Umbilical cord (tissue), 2 donors: ENCODE measurements around the gene ADO. TPM values are rescaled to one million over a fixed set of nuclear protein-coding genes. Genes with fewer than 3 reads are reported as not detected.

Experiments
- DNase-seq: peaks from one replicate; pipeline ENCODE4 v3.0.0-alpha.2; 2015; ENCODE audit warnings: low spot score
- total RNA-seq: library from RNA; depleted of rRNA; stranded (reverse); fragments of >200 nt; gene quantifications from one replicate; pipeline ENCODE4 v1.2.3, GENCODE V29; 2014; ENCODE audit warnings: low replicate concordance; ENCODE audit not compliant: insufficient read depth

Gene ADO
- total RNA-seq, 1 donor from 2014 or later: 15.4 TPM

GRCh38 chr10:62817766-62818425 is 13.4 kb downstream of the ADO start:
- DNase-seq: peak; percentile 58

GRCh38 chr10:62818426-62819011 is 14.0 kb downstream of the ADO start:
- DNase-seq: no peak

GRCh38 chr10:62819141-62819920 is 14.8 kb downstream of the ADO start:
- no peak for DNase-seq

- no peak for DNase-seq
These were observed 16.1 kb downstream of the ADO start for GRCh38 chr10:62820586-62820985.

- no peak for DNase-seq
These were observed 21.8 kb downstream of the ADO start for GRCh38 chr10:62826273-62826672.

- no peak for DNase-seq
These were observed 25.1 kb downstream of the ADO start for GRCh38 chr10:62829622-62830021.

GRCh38 chr10:62830679-62831078 is 26.2 kb downstream of the ADO start:
- peak; percentile 36 for DNase-seq

- peak; percentile 25 for DNase-seq
These were observed 26.8 kb downstream of the ADO start for GRCh38 chr10:62831346-62831745.

- DNase-seq: no peak
These were observed 35.1 kb downstream of the ADO start for GRCh38 chr10:62839590-62839989.

- DNase-seq: no peak
These were observed 38.5 kb downstream of the ADO start for GRCh38 chr10:62842983-62843382.

GRCh38 chr10:62843600-62843999 is 39.1 kb downstream of the ADO start:
- DNase-seq: no peak

- no peak for DNase-seq
These were observed 39.9 kb downstream of the ADO start for GRCh38 chr10:62844280-62845011.

- no peak for DNase-seq
These were observed 42.9 kb downstream of the ADO start for GRCh38 chr10:62847433-62847832.

GRCh38 chr10:62850646-62851045 is 46.1 kb downstream of the ADO start:
- DNase-seq: no peak

- DNase-seq: no peak
These were observed 46.9 kb downstream of the ADO start for GRCh38 chr10:62851442-62851841.

- DNase-seq: no peak
These were observed 48.6 kb downstream of the ADO start for GRCh38 chr10:62852961-62853702.

- DNase-seq: peak; percentile 36
These were observed 49.2 kb downstream of the ADO start for GRCh38 chr10:62853710-62854109.

- DNase-seq: no peak
These were observed 51.5 kb downstream of the ADO start for GRCh38 chr10:62856021-62856420.
